K562 (cell line): ENCODE results near the gene FAM200A. TPM values are rescaled to one million over a fixed set of nuclear protein-coding genes. Genes with fewer than 3 reads are reported as not detected.

Experiments used
- CCAR2 ChIP-seq: fragments of 200-400 bp; formaldehyde crosslinking; IDR thresholded peaks from 2 replicates; pipeline ENCODE4 v1.6.1; 2017; ENCODE audit warnings: mild to moderate bottlenecking, low read depth, low read length
- DACH1 ChIP-seq: fragments of 450-650 bp; IDR thresholded peaks from 2 replicates; pipeline ENCODE4 v1.6.1; 2018; ENCODE audit not compliant: partially characterized antibody
- ETV6 ChIP-seq, 3 experiments: fragments of 150-350 bp in 1 of 3; sonication (generic) in 1 of 3; formaldehyde crosslinking in 1 of 3; IDR thresholded peaks; 2 replicates each; pipeline versions ENCODE4 v1.6.1 to v1.8.0; 2014 to 2022; ENCODE audit warnings: borderline replicate concordance in 2 of 3, low read depth in 2 of 3, antibody characterized with exemption in 1 of 3, low read length in 1 of 3, mild to moderate bottlenecking in 1 of 3, missing genetic modification reagents in 1 of 3
- FIP1L1 ChIP-seq: fragments of 200-400 bp; formaldehyde crosslinking; IDR thresholded peaks from 2 replicates; pipeline ENCODE4 v1.6.1; 2018; ENCODE audit warnings: mild to moderate bottlenecking, low read depth, low read length; ENCODE audit not compliant: poor library complexity, severe bottlenecking
- HDAC2 ChIP-seq: fragments of 450-650 bp; IDR thresholded peaks from 2 replicates; pipeline ENCODE4 v1.6.1; 2016; ENCODE audit warnings: mild to moderate bottlenecking
- HNRNPL ChIP-seq: fragments of 200-400 bp; formaldehyde crosslinking; IDR thresholded peaks from 2 replicates; pipeline ENCODE4 v1.6.1; 2017; ENCODE audit warnings: low read depth, mild to moderate bottlenecking, low read length
- IRF1 ChIP-seq: sonication (generic); formaldehyde crosslinking; IDR thresholded peaks from 2 replicates; pipeline ENCODE4 v1.8.0; 2022; ENCODE audit warnings: missing genetic modification reagents, mild to moderate bottlenecking, borderline replicate concordance
- MCM7 ChIP-seq, 2 experiments: fragments of 450-650 bp; IDR thresholded peaks; 2 replicates each; pipeline ENCODE4 v1.6.1; 2016 to 2018
- PHB2 ChIP-seq: fragments of 450-650 bp; IDR thresholded peaks from 2 replicates; pipeline ENCODE4 v1.6.1; 2017; ENCODE audit warnings: low read depth
- SIN3A ChIP-seq, 2 experiments: fragments of 150-350 bp in 1 of 2; IDR thresholded peaks; 2 replicates each; pipeline ENCODE4 v1.6.1; 2011 to 2016; ENCODE audit warnings: borderline replicate concordance in 2 of 2, low read depth in 2 of 2, low read length in 2 of 2, mild to moderate bottlenecking in 2 of 2, moderate library complexity in 2 of 2; ENCODE audit not compliant: control insufficient read depth in 1 of 2
- SREBF1 ChIP-seq: fragments of 150-350 bp; IDR thresholded peaks from 2 replicates; pipeline ENCODE4 v1.6.1; 2014; ENCODE audit warnings: antibody characterized with exemption, low read depth, low read length, borderline replicate concordance
- TBL1XR1 ChIP-seq, 2 experiments: IDR thresholded peaks; 2 replicates each; pipeline ENCODE4 v1.6.1; 2012; ENCODE audit warnings: improper control_type of control experiment in 2 of 2, low read length in 2 of 2, mild to moderate bottlenecking in 1 of 2
- TGIF2 ChIP-seq: sonication (generic); formaldehyde crosslinking; IDR thresholded peaks from 2 replicates; pipeline ENCODE4 v1.8.1; 2022; ENCODE audit warnings: mild to moderate bottlenecking, missing genetic modification reagents, moderate library complexity
- ZNF146 ChIP-seq: IDR thresholded peaks from one replicate; pipeline ENCODE4 v1.6.1; 2018; ENCODE audit warnings: missing compliant biosample characterization; ENCODE audit not compliant: unreplicated experiment
- ZNF217 ChIP-seq: sonication (generic); formaldehyde crosslinking; IDR thresholded peaks from 2 replicates; pipeline ENCODE4 v1.8.0; 2022; ENCODE audit warnings: mild to moderate bottlenecking, missing genetic modification reagents
- ZNF232 ChIP-seq: sonication (generic); formaldehyde crosslinking; IDR thresholded peaks from 2 replicates; pipeline ENCODE4 v1.8.0; 2022; ENCODE audit warnings: mild to moderate bottlenecking, missing genetic modification reagents
- ZNF253 ChIP-seq: fragments of 250-450 bp; sonication (Bioruptor Pico); conservative IDR thresholded peaks from 2 replicates; pipeline ENCODE4 v1.6.1; 2021; ENCODE audit warnings: mild to moderate bottlenecking
- ZNF277 ChIP-seq: fragments of 250-450 bp; sonication (Bioruptor Pico); IDR thresholded peaks from 2 replicates; pipeline ENCODE4 v1.8.0; 2022; ENCODE audit warnings: inconsistent platforms, mild to moderate bottlenecking, moderate library complexity, borderline replicate concordance
- ZNF324 ChIP-seq: fragments of 250-450 bp; sonication (Bioruptor Pico); IDR thresholded peaks from 2 replicates; pipeline ENCODE4 v1.4.0; 2020; ENCODE audit warnings: mild to moderate bottlenecking
- polyA plus RNA-seq, 8 experiments: library from polyadenylated mRNA; depleted of rRNA in 4 of 8; stranded (reverse) in 5 of 8; unstranded in 3 of 8; fragments of >200 nt; fragmentation: Nextera tagmentation in 2 of 8; fragmentation: Illumina TruSeq in 1 of 8; extraction: Ambion mirVana in 2 of 8; extraction: Trizol in 1 of 8; gene quantifications; 2 replicates each; pipeline versions ENCODE4 v1.2.1 to v1.2.3, GENCODE V29; 2011 to 2014; ENCODE audit warnings: inconsistent platforms in 1 of 8, missing spikeins in 1 of 8
- total RNA-seq, 7 experiments: library from RNA; depleted of rRNA in 6 of 7; stranded (reverse); fragments of >200 nt in 6 of 7; fragmentation: Illumina TruSeq in 2 of 7; extraction: Trizol in 2 of 7; gene quantifications; 2 replicates each; pipeline versions ENCODE4 v1.2.1 to v1.2.3, GENCODE V29; 2011 to 2021; ENCODE audit warnings: low replicate concordance in 1 of 7
- TF ChIP-seq, protein P1 (sequence below): fragments of 250-450 bp; sonication (Bioruptor Pico); IDR thresholded peaks from 2 replicates; pipeline ENCODE4 v1.5.0; 2020; ENCODE audit warnings: mild to moderate bottlenecking
- TF ChIP-seq, protein P2 (sequence below): IDR thresholded peaks from 2 replicates; pipeline ENCODE4 v1.6.1; 2012; ENCODE audit warnings: low read depth, low read length, improper control_type of control experiment, borderline replicate concordance

The FAM200A gene
- total and polyA plus RNA-seq, 9 of the 15 experiments (the other 6 are each of a cell fraction or from before 2014, with no cell fraction given), result 3.3 to 11.2 (median 8.3) TPM

GRCh38 chr7:99596408-99596955 lies 44.6 kb upstream of the FAM200A start (continued):
- TF ChIP-seq ZNF217 (CRISPR knock-in tag) (no peak), IRF1 (CRISPR knock-in tag) (0 out of 2 replicates have a peak, but pooled peaks have one; percentile 15), CCAR2 (no peak), SIN3A (IDR thresholded peaks at IDR 0.05; ENCODE audit: borderline replicate concordance in 2 of 2, control insufficient read depth in 1 of 2, low read depth in 2 of 2, low read length in 2 of 2) (no peak), ZNF232 (CRISPR knock-in tag) (peak; percentile 80; the same call in 1 of the 2 replicates), ZNF277 (no peak), MCM7 (IDR thresholded peaks at IDR 0.05) (peak in 1 of 2 experiments; percentile 88; a peak in 1 of 4 replicates), HNRNPL (no peak), ZNF146 (no peak), DACH1 (peak; percentile 95), ETV6 (IDR thresholded peaks at IDR 0.05; ENCODE audit: borderline replicate concordance in 1 of 2, low read depth in 2 of 2, low read length in 1 of 2) (no peak), ETV6 (CRISPR knock-in tag; IDR thresholded peaks at IDR 0.05; ENCODE audit: borderline replicate concordance) (no peak), TBL1XR1 (IDR thresholded peaks at IDR 0.05; ENCODE audit: low read length in 2 of 2) (no peak), HDAC2 (no peak), PHB2 (no peak), ZNF324 (CRISPR knock-in tag) (no peak), FIP1L1 (no peak), ZNF253 (no peak), SREBF1 (no peak), TGIF2 (CRISPR knock-in tag) (peak; percentile 54; the same call in 1 of the 2 replicates)
- TF ChIP-seq, protein P1, sequence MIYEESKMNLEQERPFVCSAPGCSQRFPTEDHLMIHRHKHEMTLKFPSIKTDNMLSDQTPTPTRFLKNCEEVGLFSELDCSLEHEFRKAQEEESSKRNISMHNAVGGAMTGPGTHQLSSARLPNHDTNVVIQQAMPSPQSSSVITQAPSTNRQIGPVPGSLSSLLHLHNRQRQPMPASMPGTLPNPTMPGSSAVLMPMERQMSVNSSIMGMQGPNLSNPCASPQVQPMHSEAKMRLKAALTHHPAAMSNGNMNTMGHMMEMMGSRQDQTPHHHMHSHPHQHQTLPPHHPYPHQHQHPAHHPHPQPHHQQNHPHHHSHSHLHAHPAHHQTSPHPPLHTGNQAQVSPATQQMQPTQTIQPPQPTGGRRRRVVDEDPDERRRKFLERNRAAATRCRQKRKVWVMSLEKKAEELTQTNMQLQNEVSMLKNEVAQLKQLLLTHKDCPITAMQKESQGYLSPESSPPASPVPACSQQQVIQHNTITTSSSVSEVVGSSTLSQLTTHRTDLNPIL (CRISPR knock-in tag), result no peak
- TF ChIP-seq, protein P2, sequence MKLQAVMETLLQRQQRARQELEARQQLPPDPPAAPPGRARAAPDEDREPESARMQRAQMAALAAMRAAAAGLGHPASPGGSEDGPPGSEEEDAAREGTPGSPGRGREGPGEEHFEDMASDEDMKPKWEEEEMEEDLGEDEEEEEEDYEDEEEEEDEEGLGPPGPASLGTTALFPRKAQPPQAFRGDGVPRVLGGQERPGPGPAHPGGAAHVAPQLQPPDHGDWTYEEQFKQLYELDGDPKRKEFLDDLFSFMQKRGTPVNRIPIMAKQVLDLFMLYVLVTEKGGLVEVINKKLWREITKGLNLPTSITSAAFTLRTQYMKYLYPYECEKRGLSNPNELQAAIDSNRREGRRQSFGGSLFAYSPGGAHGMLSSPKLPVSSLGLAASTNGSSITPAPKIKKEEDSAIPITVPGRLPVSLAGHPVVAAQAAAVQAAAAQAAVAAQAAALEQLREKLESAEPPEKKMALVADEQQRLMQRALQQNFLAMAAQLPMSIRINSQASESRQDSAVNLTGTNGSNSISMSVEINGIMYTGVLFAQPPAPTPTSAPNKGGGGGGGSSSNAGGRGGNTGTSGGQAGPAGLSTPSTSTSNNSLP, result no peak
